Activated CD8-positive, alpha-beta memory T cell treated with anti-CD3 and anti-CD28 coated beads for 1 hour (primary cell): ENCODE measurements around the gene AFF4.
"Not testable (repeated sequence)": the region's sequence is repeated elsewhere in the genome, so short reads cannot be mapped to it uniquely, and the experiment has no call there.

Experiments
- DNase-seq, 2 donors: peaks; one replicate each; pipeline ENCODE4 v3.0.0-alpha.2; 2020; ENCODE audit warnings: low read depth in 1 of 2; ENCODE audit errors: extremely low read depth in 1 of 2

The AFF4 gene

GRCh38 chr5:132963171-132964104 is at the start of gene AFF4:
TSS of gene AFF4 (minus strand) at chr5:132963634. CDS start at chr5:132937189, 26,445 bp downstream.
- peak; percentile 68 to 74 for DNase-seq

- not testable (repeated sequence) for DNase-seq
These were observed 45.0 kb upstream of the AFF4 start for GRCh38 chr5:133008455-133008854.

- no peak for DNase-seq
These were observed 43.2 kb upstream of the AFF4 start for GRCh38 chr5:133006653-133007052.

- DNase-seq, result no peak
These were observed 35.8 kb upstream of the AFF4 start for GRCh38 chr5:132999246-132999645.

GRCh38 chr5:132998556-132998955 is 35.1 kb upstream of the AFF4 start:
- no peak for DNase-seq

GRCh38 chr5:132996307-132996706 is 32.9 kb upstream of the AFF4 start:
- no peak for DNase-seq

- DNase-seq, result no peak
These were observed 24.3 kb upstream of the AFF4 start for GRCh38 chr5:132987531-132988408.

- DNase-seq, result not testable (repeated sequence)
These were observed 19.5 kb upstream of the AFF4 start for GRCh38 chr5:132982971-132983370.

- no peak for DNase-seq
These were observed 17.9 kb upstream of the AFF4 start for GRCh38 chr5:132981288-132981687.

GRCh38 chr5:132979976-132980375 is 16.5 kb upstream of the AFF4 start:
- no peak for DNase-seq

GRCh38 chr5:132979367-132979940 is 16.0 kb upstream of the AFF4 start:
- DNase-seq, result no peak

GRCh38 chr5:132976852-132977251 is 13.4 kb upstream of the AFF4 start:
- DNase-seq, result no peak

GRCh38 chr5:132972436-132972828 is 9.0 kb upstream of the AFF4 start:
- DNase-seq, result not testable (repeated sequence)

- no peak for DNase-seq
These were observed 8.3 kb upstream of the AFF4 start for GRCh38 chr5:132971483-132972435.

GRCh38 chr5:132965120-132965519 is 1.7 kb upstream of the AFF4 start:
- DNase-seq, result no peak

- DNase-seq, result no peak
These were observed 909 bp downstream of the AFF4 start for GRCh38 chr5:132962429-132963021.

GRCh38 chr5:132961887-132962286 is 1.5 kb downstream of the AFF4 start:
- DNase-seq, result no peak

- DNase-seq, result not testable (repeated sequence)
These were observed 2.2 kb downstream of the AFF4 start for GRCh38 chr5:132961123-132961815.

- DNase-seq, result not testable (repeated sequence)
These were observed 7.2 kb downstream of the AFF4 start for GRCh38 chr5:132956166-132956799.
